GM10248 (cell line): ENCODE data around the gene CEP128.

Source experiments
- CTCF ChIA-PET: fragments of 300-600 bp; sonication (Branson Sonifier 250); formaldehyde crosslinking; extraction: SDS; loops from one replicate; lab custom pipeline; 2021; ENCODE audit warnings: antibody characterized with exemption; lab: Yijun Ruan, JAX
- POLR2A ChIA-PET: fragments of 350-650 bp; sonication (Branson Sonifier 250); formaldehyde crosslinking; extraction: SDS; loops from one replicate; lab custom pipeline; 2020; ENCODE audit warnings: antibody characterized with exemption; lab: Yijun Ruan, JAX
- DNase-seq: peaks from one replicate; pipeline ENCODE4 v3.0.0; 2012; ENCODE audit errors: extremely low spot score
- TF ChIP-seq, protein P1 (sequence below): IDR thresholded peaks from 2 replicates; pipeline ENCODE4 v1.5.1; 2012; ENCODE audit warnings: mild to moderate bottlenecking, low read depth; ENCODE audit errors: extremely low read depth, missing control alignments, control extremely low read depth

The CEP128 gene

DNA sequence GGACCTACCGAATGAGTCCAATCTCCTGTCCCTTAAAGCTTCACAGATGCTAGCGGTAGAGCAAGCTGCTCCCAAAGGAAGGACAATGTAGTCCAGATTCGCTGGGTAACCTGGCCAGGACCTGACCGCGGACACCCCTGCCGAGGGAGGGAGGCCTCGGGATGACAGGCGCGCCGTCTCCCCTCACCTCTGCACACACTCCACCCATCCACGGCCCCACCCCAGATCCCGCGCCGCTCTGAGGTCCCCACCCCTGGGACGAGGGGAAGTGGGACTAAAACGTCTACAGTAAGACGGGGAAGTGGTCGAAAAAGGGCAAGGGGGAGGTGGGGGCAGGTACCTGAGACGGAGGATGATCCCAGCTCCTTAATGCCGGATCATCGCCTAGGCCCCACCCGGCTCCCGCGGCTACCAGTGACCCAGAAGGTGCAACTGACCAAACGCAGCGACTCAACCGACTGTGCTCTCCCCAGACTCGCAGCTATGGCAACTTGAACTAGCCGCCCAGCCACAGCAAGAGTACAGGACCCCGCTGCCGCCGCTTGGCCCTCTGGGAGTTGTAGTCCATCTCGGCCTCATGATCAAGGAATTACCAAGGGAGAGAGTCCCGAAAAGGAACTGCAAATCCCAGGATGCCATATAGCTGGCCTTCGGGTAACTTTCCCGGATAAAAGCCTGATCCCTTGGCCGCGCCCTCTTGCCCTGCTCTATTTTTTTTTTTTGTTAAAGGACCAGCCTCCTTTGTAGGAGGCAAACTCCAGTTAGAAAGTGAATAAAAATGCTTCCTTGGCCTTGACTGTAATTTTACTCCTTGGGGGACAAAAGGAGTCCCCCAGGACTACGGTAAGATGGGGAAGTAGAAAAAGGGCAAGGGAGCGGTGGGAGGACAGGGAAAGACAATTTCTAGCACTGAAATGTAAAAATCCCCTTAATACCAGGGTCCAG lies at the start of gene CEP128:
Gene CEP128 (minus strand): TSS at position 498 of the 945 bp plus-strand sequence.
- peak; percentile 87 for DNase-seq
- TF ChIP-seq, protein P1, sequence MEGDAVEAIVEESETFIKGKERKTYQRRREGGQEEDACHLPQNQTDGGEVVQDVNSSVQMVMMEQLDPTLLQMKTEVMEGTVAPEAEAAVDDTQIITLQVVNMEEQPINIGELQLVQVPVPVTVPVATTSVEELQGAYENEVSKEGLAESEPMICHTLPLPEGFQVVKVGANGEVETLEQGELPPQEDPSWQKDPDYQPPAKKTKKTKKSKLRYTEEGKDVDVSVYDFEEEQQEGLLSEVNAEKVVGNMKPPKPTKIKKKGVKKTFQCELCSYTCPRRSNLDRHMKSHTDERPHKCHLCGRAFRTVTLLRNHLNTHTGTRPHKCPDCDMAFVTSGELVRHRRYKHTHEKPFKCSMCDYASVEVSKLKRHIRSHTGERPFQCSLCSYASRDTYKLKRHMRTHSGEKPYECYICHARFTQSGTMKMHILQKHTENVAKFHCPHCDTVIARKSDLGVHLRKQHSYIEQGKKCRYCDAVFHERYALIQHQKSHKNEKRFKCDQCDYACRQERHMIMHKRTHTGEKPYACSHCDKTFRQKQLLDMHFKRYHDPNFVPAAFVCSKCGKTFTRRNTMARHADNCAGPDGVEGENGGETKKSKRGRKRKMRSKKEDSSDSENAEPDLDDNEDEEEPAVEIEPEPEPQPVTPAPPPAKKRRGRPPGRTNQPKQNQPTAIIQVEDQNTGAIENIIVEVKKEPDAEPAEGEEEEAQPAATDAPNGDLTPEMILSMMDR, result no peak
- ChIA-PET CTCF (interaction anchor here (0.9 to 3.6 kb wide), 9 partner anchors 9 to 229 kb away, joined by 3 to 15 read pairs (median 5); partner anchors contain the start of gene TSHR), POLR2A (interaction anchor here (0.5 to 1.2 kb wide), 2 partner anchors 279 to 545 kb away, joined by 3 to 6 read pairs; partner anchors contain the start of gene GTF2A1)

- CTCF ChIA-PET, result interaction anchor here (0.9 to 8.7 kb wide), 13 partner anchors 8 to 933 kb away, joined by 3 to 132 read pairs (median 4); partner anchors contain the start of gene TSHR
- POLR2A ChIA-PET, result no interaction called here
Measured at GRCh38 chr14:80988735-80989429, 47.3 kb upstream of the CEP128 start.

DNA sequence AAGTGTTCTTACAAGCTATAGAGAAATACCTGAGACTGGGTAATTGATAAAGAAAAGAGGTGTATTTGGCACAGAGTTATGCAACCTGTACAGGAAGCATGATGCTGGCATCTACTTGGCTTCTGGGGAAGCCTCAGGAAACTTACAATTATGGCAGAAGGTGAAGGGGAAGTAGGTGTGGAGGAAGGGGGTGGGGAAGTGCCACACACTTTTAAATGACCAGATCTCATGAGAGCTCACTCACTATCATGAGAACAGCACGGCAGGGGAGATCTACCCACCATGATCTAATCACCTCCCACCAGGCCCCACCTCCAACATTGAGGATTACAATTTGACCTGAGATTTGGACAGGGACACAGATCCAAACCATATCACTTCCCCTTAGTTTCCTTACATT lies 46.7 kb upstream of the CEP128 start:
- CTCF ChIA-PET, result interaction anchor here (1.3 to 8.7 kb wide), 16 partner anchors 9 to 932 kb away, joined by 3 to 132 read pairs (median 4); partner anchors contain the start of genes CEP128 and TSHR
- DNase-seq, result no peak
- TF ChIP-seq, protein P1, result no peak
- POLR2A ChIA-PET, result no interaction called here

More at GRCh38 chr14:80988735-80989429, 47.3 kb upstream of the CEP128 start:
- TF ChIP-seq, protein P1, result no peak
- DNase-seq, result no peak

- ChIA-PET CTCF (interaction anchor here (0.8 to 8.7 kb wide), 41 partner anchors 9 to 1934 kb away, joined by 3 to 132 read pairs (median 4); partner anchors contain the start of genes CEP128 and TSHR), POLR2A (no interaction called here)
- TF ChIP-seq, protein P1, result peak; percentile 94
- peak; percentile 68 for DNase-seq
Measured at GRCh38 chr14:80987235-80988032, 45.9 kb upstream of the CEP128 start.

DNA sequence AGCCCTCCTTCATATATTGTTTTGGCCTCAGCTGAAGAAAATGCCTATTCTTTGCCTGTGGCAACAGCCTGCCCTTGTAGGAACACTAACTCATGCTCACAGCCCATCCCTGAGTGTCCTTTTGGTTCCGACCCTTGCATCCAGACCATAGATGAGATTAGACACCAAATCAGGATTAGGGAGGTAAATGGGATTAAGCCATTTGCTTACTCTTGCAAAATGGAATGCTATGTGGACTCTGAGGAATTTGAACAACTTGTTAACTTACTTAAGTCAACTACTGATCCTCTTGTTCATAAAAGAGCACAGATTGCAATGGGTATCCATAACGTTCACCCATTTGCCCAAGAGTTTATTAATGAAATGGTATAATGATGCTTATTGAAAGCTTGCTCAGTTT lies 41.2 kb upstream of the CEP128 start:
- ChIA-PET POLR2A (no interaction called here), CTCF (interaction anchor here (8.7 kb wide), 1 partner anchor 8 kb away, joined by 103 read pairs; no protein-coding TSS in a partner anchor)
- TF ChIP-seq, protein P1, result no peak
- DNase-seq, result no peak
